OCI-M1 (cell line): Measurements from ENCODE around the gene NUP155.
"Not testable (repeated sequence)": the region's sequence is repeated elsewhere in the genome, so short reads cannot be mapped to it uniquely, and the experiment has no call there.

Experiments used
- DNase-seq: peaks from one replicate; lab custom pipeline; 2025; lab: John Stamatoyannopoulos, UW

The NUP155 gene

GRCh38 chr5:37370864-37371726, at the start of gene NUP155:
TSS of gene NUP155 (minus strand) at chr5:37371106. CDS start at chr5:37370977, 129 bp downstream.
- DNase-seq, result peak; percentile 95

- no peak for DNase-seq
Measured at GRCh38 chr5:37417347-37417746, 46.4 kb upstream of the NUP155 start.

- not testable (repeated sequence) for DNase-seq
Measured at GRCh38 chr5:37415456-37415855, 44.5 kb upstream of the NUP155 start.

GRCh38 chr5:37412515-37412914, 41.6 kb upstream of the NUP155 start:
- no peak for DNase-seq

GRCh38 chr5:37400501-37400900, 29.6 kb upstream of the NUP155 start:
- no peak for DNase-seq

- DNase-seq, result no peak
Measured at GRCh38 chr5:37396352-37396751, 25.4 kb upstream of the NUP155 start.

- peak; percentile 85 for DNase-seq
Measured at GRCh38 chr5:37391591-37391990, 20.7 kb upstream of the NUP155 start.

- DNase-seq, result peak; percentile 96
Measured at GRCh38 chr5:37379100-37379628, 8.3 kb upstream of the NUP155 start, which contains the start of gene WDR70. TSS of gene WDR70 (plus strand) at chr5:37379318. CDS start at chr5:37379368, 50 bp downstream.

- not testable (repeated sequence) for DNase-seq
Measured at GRCh38 chr5:37378066-37378465, 7.2 kb upstream of the NUP155 start.

GRCh38 chr5:37375091-37375490, 4.2 kb upstream of the NUP155 start:
- DNase-seq, result no peak

- DNase-seq, result no peak
Measured at GRCh38 chr5:37370550-37370863, 399 bp downstream of the NUP155 start.

GRCh38 chr5:37355161-37355560, 15.7 kb downstream of the NUP155 start:
- DNase-seq, result no peak

- not testable (repeated sequence) for DNase-seq
Measured at GRCh38 chr5:37342741-37343140, 28.2 kb downstream of the NUP155 start.

GRCh38 chr5:37334754-37335153, 36.2 kb downstream of the NUP155 start:
- DNase-seq, result not testable (repeated sequence)

GRCh38 chr5:37326536-37326935, 44.4 kb downstream of the NUP155 start:
- no peak for DNase-seq

- no peak for DNase-seq
Measured at GRCh38 chr5:37323607-37324006, 47.3 kb downstream of the NUP155 start.

GRCh38 chr5:37319037-37319782, 51.7 kb downstream of the NUP155 start:
- DNase-seq, result no peak

GRCh38 chr5:37316027-37316426, 54.9 kb downstream of the NUP155 start:
- DNase-seq, result no peak

- no peak for DNase-seq
Measured at GRCh38 chr5:37310360-37310759, 60.5 kb downstream of the NUP155 start.

GRCh38 chr5:37308793-37309192, 62.1 kb downstream of the NUP155 start:
- DNase-seq, result no peak

- DNase-seq, result no peak
Measured at GRCh38 chr5:37304888-37305287, 66.0 kb downstream of the NUP155 start.

- not testable (repeated sequence) for DNase-seq
Measured at GRCh38 chr5:37296313-37296712, 74.6 kb downstream of the NUP155 start.
